ENCODE data around the gene MACROD2. TPM values are rescaled to one million over a fixed set of nuclear protein-coding genes. Genes with fewer than 3 reads are reported as not detected.

MACROD2 gene
- total RNA-seq, 1 donor from 2014 or later, result 78.2 TPM

DNA sequence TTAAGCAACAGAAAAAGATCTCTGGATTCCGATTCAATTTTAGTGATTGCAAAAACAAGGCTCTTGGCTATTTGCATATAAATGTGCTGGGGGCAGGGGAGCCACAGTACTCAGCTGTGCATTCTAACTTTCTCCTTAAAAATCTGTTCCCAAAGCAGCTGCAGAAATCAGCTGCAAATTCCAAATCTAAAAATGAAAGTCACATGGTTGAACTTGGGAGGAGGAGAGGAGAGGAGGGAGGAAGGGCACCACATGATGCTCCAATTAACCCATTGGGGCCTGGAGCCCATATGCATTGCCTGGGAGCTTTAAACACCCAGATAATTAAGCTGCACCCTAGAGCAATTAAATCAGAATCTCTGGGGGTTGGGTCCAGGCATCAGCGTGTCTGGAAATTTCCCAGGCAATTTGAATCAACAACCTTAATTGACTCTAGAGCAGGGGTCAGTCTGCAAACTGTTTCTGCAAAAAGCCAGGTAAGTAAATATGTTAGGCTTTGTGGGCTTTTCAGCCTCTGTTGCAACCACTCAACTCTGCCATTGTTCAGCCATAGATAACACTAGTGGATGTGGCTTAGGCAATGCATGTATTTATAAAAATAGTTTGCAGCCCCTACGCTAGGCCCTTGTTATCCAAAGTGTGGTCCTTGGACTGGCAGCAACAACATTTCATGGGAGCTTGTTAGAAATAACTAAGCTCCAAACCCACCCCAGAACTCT, 2069.8 kb downstream of the MACROD2 start:
- DNase-seq (no peak), ATAC-seq (no peak)
- peaks cover 4% of the 10 kb centered on the region for H3K4me1 ChIP-seq
- intact Hi-C loops (cut with DNase I), result no loop called here
- H3K9me3 ChIP-seq, result no peaks in the 10 kb centered on the region
- no peaks in the 10 kb centered on the region for H3K27me3 ChIP-seq
- H3K36me3 ChIP-seq, result no peaks in the 10 kb centered on the region
- H3K4me3 ChIP-seq, result no peak overlapping the region
- no peak overlapping the region for H3K27ac ChIP-seq
- no peak for TF ChIP-seq CTCF (IDR thresholded peaks at IDR 0.05)

DNA sequence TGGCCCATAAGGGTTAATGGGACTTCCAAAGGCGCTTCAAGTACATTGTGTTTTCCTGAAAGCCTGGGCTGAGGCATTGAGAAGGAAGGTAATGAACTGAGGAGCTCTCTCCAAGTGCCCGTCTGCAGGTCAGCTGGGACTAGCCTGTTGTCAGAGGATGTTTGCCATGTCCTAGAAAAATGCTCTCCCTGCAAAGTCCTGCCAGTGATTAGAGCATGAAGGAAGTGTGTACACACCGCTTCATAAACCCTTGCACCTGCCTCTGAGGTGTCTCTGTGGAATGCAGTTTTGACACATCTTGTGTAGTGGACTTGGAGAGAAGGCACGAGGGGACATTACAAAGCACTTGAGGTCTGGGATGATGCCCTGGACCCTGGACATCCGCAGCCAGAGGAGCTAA, 2071.3 kb downstream of the MACROD2 start:
- Histone ChIP-seq H3K36me3 (no peaks in the 10 kb centered on the region), H3K27ac (no peak overlapping the region), H3K9me3 (no peaks in the 10 kb centered on the region), H3K4me3 (no peak overlapping the region), H3K27me3 (no peaks in the 10 kb centered on the region), H3K4me1 (peaks cover 4% of the 10 kb centered on the region)
- TF ChIP-seq CTCF (IDR thresholded peaks at IDR 0.05), result no peak
- intact Hi-C loops (cut with DNase I), result no loop called here
- DNase-seq, result no peak
- no peak for ATAC-seq

GRCh38 chr20:16069389-16070010, 2074.2 kb downstream of the MACROD2 start:
- no peak for TF ChIP-seq CTCF (IDR thresholded peaks at IDR 0.05)
- H3K4me1 ChIP-seq, result peaks cover under 1% of the 10 kb centered on the region
- H3K4me3 ChIP-seq, result no peak overlapping the region
- intact Hi-C loops (cut with DNase I), result no loop called here
- no peaks in the 10 kb centered on the region for H3K9me3 ChIP-seq
- H3K36me3 ChIP-seq, result no peaks in the 10 kb centered on the region
- no peak overlapping the region for H3K27ac ChIP-seq
- ATAC-seq (no peak), DNase-seq (no peak)
- no peaks in the 10 kb centered on the region for H3K27me3 ChIP-seq

- H3K36me3 ChIP-seq, result no peaks in the 10 kb centered on the region
- no peak for TF ChIP-seq CTCF (IDR thresholded peaks at IDR 0.05)
- no peak overlapping the region for H3K27ac ChIP-seq
- no peaks in the 10 kb centered on the region for H3K4me1 ChIP-seq
- H3K27me3 ChIP-seq, result no peaks in the 10 kb centered on the region
- no peak for DNase-seq
- H3K4me3 ChIP-seq, result no peak overlapping the region
- H3K9me3 ChIP-seq, result no peaks in the 10 kb centered on the region
- intact Hi-C loops (cut with DNase I), result no loop called here
- no peak for ATAC-seq
These were observed 2076.9 kb downstream of the MACROD2 start for GRCh38 chr20:16072220-16072619.

DNA sequence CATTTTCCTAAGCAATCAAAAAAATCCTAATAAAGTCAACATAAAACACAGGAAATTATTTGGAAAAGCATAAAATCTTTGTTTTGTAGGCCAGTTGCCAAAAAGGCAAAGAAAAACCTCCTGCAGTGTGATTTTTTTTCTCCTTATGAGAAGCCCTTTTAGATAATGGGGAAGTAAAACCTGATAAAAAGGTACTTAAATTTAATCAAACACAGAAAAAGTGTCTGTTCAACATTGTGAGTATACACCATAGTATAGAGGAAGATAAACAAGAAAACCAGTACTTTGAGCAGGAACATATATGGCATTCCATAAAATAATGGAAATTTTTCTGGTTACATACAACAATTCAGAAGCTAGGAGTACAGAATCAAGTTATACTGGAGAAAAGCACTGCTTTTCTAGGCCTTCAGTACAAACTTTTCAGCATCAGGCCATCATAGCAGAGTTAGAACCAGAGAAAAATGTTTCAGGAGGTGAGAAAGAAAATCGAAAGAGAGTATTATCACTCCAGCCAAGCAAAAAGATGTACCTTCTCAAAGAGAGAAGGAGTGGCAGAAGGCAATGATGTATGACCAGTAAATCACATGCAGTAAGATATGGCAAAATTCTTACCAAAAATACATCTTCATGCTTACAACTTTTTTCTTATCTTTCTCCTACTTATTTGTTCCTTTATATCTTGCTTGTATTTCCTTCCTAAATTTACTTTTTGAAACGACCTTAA, 2083.0 kb downstream of the MACROD2 start:
- Histone ChIP-seq H3K27ac (no peak overlapping the region), H3K36me3 (no peaks in the 10 kb centered on the region), H3K9me3 (no peaks in the 10 kb centered on the region), H3K27me3 (no peaks in the 10 kb centered on the region), H3K4me1 (no peaks in the 10 kb centered on the region), H3K4me3 (no peak overlapping the region)
- no peak for ATAC-seq
- intact Hi-C loops (cut with DNase I), result no loop called here
- DNase-seq, result no peak
- TF ChIP-seq CTCF (IDR thresholded peaks at IDR 0.05), result no peak

All from upper lobe of right lung (tissue), 1 donor.